Neural cell (in vitro differentiated cells): Measurements from ENCODE around the gene KRI1. TPM values are rescaled to one million over a fixed set of nuclear protein-coding genes. Genes with fewer than 3 reads are reported as not detected.
A peak's percentile ranks its signal among the peaks of the same experiment; 100 is the strongest.

Source experiments
- H2AFZ ChIP-seq: fragments of 200-600, 300-800 bp; sonication (generic), shearing (Covaris generic); 2 replicates; pipeline ENCODE4 v1.6.0; 2014; ENCODE audit warnings: low read depth, mild to moderate bottlenecking, antibody characterized with exemption, low read length, moderate library complexity
- H3F3A ChIP-seq: fragments of 200-600 bp; shearing (Covaris generic); 2 replicates; pipeline ENCODE4 v1.6.1; 2016; ENCODE audit warnings: mild to moderate bottlenecking, moderate library complexity, mixed read lengths, antibody characterized with exemption, low read length; ENCODE audit not compliant: insufficient read depth, poor library complexity, severe bottlenecking
- H3K27ac ChIP-seq: fragments of 200-600, 300-800 bp; sonication (generic), shearing (Covaris generic); 2 replicates; pipeline ENCODE4 v1.5.1; 2014; ENCODE audit warnings: mild to moderate bottlenecking, low read length, moderate library complexity
- H3K27me3 ChIP-seq: fragments of 300-800, 200-600 bp; sonication (generic), shearing (Covaris generic); 2 replicates; pipeline ENCODE4 v1.6.0; 2014; ENCODE audit warnings: mild to moderate bottlenecking, low read depth, low read length, moderate library complexity; ENCODE audit not compliant: insufficient read depth
- H3K36me3 ChIP-seq: fragments of 300-800, 200-600 bp; sonication (generic), shearing (Covaris generic); 2 replicates; pipeline ENCODE4 v1.5.1; 2014; ENCODE audit warnings: mild to moderate bottlenecking, antibody characterized with exemption, low read length, moderate library complexity; ENCODE audit not compliant: insufficient read depth
- H3K4me2 ChIP-seq: fragments of 300-800, 200-600 bp; sonication (generic), shearing (Covaris generic); 2 replicates; pipeline ENCODE4 v1.6.0; 2014; ENCODE audit warnings: mild to moderate bottlenecking, low read length
- H3K4me3 ChIP-seq: fragments of 300-800, 200-600 bp; sonication (generic), shearing (Covaris generic); 2 replicates; pipeline ENCODE4 v1.5.1; 2014; ENCODE audit warnings: mild to moderate bottlenecking, low read length, moderate library complexity
- H3K79me2 ChIP-seq: fragments of 200-600 bp; shearing (Covaris generic); replicated peaks from 2 replicates; pipeline ENCODE4 v1.6.0; 2014; ENCODE audit warnings: mild to moderate bottlenecking, low read length, moderate library complexity; ENCODE audit not compliant: insufficient read depth
- H3K9ac ChIP-seq: fragments of 300-800, 200-600 bp; sonication (generic), shearing (Covaris generic); 2 replicates; pipeline ENCODE4 v1.6.1; 2016; ENCODE audit warnings: mild to moderate bottlenecking, low read length, mixed read lengths
- H3K9me2 ChIP-seq: fragments of 200-600 bp; shearing (Covaris generic); 2 replicates; pipeline ENCODE4 v1.6.1; 2016; ENCODE audit warnings: mild to moderate bottlenecking, low read length, mixed read lengths; ENCODE audit not compliant: insufficient read depth
- H3K9me3 ChIP-seq: fragments of 200-600, 300-800 bp; sonication (generic), shearing (Covaris generic); 2 replicates; pipeline ENCODE4 v1.6.1; 2016; ENCODE audit warnings: mild to moderate bottlenecking, mixed run types, low read length, moderate library complexity, mixed read lengths
- H4K20me1 ChIP-seq: fragments of 200-600 bp; shearing (Covaris generic); 2 replicates; pipeline ENCODE4 v1.6.1; 2016; ENCODE audit warnings: mild to moderate bottlenecking, mixed run types; ENCODE audit not compliant: insufficient read depth
- CTCF ChIP-seq: fragments of 450-650 bp; IDR thresholded peaks from 2 replicates; pipeline ENCODE4 v1.5.1; 2014; ENCODE audit warnings: antibody characterized with exemption, mild to moderate bottlenecking, moderate library complexity; ENCODE audit not compliant: poor library complexity, severe bottlenecking
- EP300 ChIP-seq: fragments of 450-650 bp; conservative IDR thresholded peaks from 2 replicates; pipeline ENCODE4 v1.6.1; 2014; ENCODE audit warnings: antibody characterized with exemption, mild to moderate bottlenecking, moderate library complexity; ENCODE audit not compliant: poor library complexity, severe bottlenecking
- EZH2 ChIP-seq: fragments of 200-600, 300-800 bp; shearing (Covaris generic), sonication (generic); IDR thresholded peaks from 2 replicates; pipeline ENCODE4 v1.6.1; 2014; ENCODE audit warnings: antibody characterized with exemption, low read length, borderline replicate concordance, mild to moderate bottlenecking; ENCODE audit not compliant: insufficient read depth, poor library complexity, severe bottlenecking
- MXI1 ChIP-seq: fragments of 450-650 bp; conservative IDR thresholded peaks from 2 replicates; pipeline ENCODE4 v1.6.1; 2014; ENCODE audit warnings: antibody characterized with exemption, mild to moderate bottlenecking; ENCODE audit not compliant: poor library complexity, severe bottlenecking
- POLR2AphosphoS5 ChIP-seq: IDR thresholded peaks from 2 replicates; pipeline ENCODE4 v1.6.1; 2012
- RAD21 ChIP-seq: fragments of 450-650 bp; conservative IDR thresholded peaks from 2 replicates; pipeline ENCODE4 v1.6.1; 2014; ENCODE audit warnings: antibody characterized with exemption, mild to moderate bottlenecking, moderate library complexity
- REST ChIP-seq: IDR thresholded peaks from 2 replicates; pipeline ENCODE4 v1.6.1; 2012; ENCODE audit warnings: borderline replicate concordance
- SMC3 ChIP-seq: fragments of 450-650 bp; conservative IDR thresholded peaks from 2 replicates; pipeline ENCODE4 v1.6.1; 2014; ENCODE audit warnings: antibody characterized with exemption, mild to moderate bottlenecking, moderate library complexity; ENCODE audit not compliant: poor library complexity
- TAF1 ChIP-seq: IDR thresholded peaks from 2 replicates; pipeline ENCODE4 v1.6.1; 2012; ENCODE audit warnings: low read depth
- polyA plus RNA-seq: library from polyadenylated mRNA; depleted of rRNA; stranded (reverse); fragments of >200 nt; gene quantifications from 2 replicates; pipeline ENCODE4 v1.2.3, GENCODE V29; 2014

The KRI1 gene
- polyA plus RNA-seq, 1 donor from 2014 or later, result 6.5 TPM

- Histone ChIP-seq H3K79me2 (no peaks in the 10 kb centered on the region), H3K4me3 (peak within 1 kb of the TSS; percentile 58), H4K20me1 (no peaks in the 10 kb centered on the region), H3K27me3 (peaks cover 29% of the 10 kb centered on the region), H3K4me2 (no peak within 1 kb of the TSS), H3K9me2 (no peaks in the 10 kb centered on the region), H3F3A (no peaks in the 10 kb centered on the region), H3K9me3 (no peaks in the 10 kb centered on the region), H3K36me3 (no peaks in the 10 kb centered on the region), H3K27ac (no peak within 1 kb of the TSS), H2AFZ (no peak within 1 kb of the TSS), H3K9ac (no peak within 1 kb of the TSS)
- no peak for TF ChIP-seq TAF1
- no peak for TF ChIP-seq EZH2
- TF ChIP-seq RAD21, result no peak
- no peak for TF ChIP-seq SMC3
These were observed 21.4 kb upstream of the KRI1 start, which contains the start of gene AP1M2 for GRCh38 chr19:10587022-10587838. TSS of gene AP1M2 (minus strand) at chr19:10587312. CDS start at chr19:10587231, 81 bp downstream.

GRCh38 chr19:10586396-10586795, 20.6 kb upstream of the KRI1 start:
- no peak overlapping the region for H3K9ac ChIP-seq
- no peak overlapping the region for H2AFZ ChIP-seq
- no peaks in the 10 kb centered on the region for H3K79me2 ChIP-seq
- no peak overlapping the region for H3K4me3 ChIP-seq
- no peaks in the 10 kb centered on the region for H3K36me3 ChIP-seq
- no peaks in the 10 kb centered on the region for H3F3A ChIP-seq
- no peaks in the 10 kb centered on the region for H4K20me1 ChIP-seq
- H3K9me2 ChIP-seq, result no peaks in the 10 kb centered on the region
- H3K27me3 ChIP-seq, result peaks cover 29% of the 10 kb centered on the region
- H3K4me2 ChIP-seq, result no peak overlapping the region
- TF ChIP-seq RAD21, result no peak
- TF ChIP-seq CTCF, result no peak
- no peak for TF ChIP-seq EP300
- TF ChIP-seq MXI1, result no peak
- no peak for TF ChIP-seq EZH2
- TF ChIP-seq POLR2AphosphoS5, result no peak
- TF ChIP-seq REST, result no peak
- TF ChIP-seq SMC3, result no peak
- TF ChIP-seq TAF1, result no peak
- no peaks in the 10 kb centered on the region for H3K9me3 ChIP-seq
- H3K27ac ChIP-seq, result no peak overlapping the region
